Cardiac fibroblast (primary cell): ENCODE data around the gene IMMP2L.

Experiments
- DNase-seq, 2 donors: peaks; one replicate each; pipeline versions ENCODE4 v3.0.0 to v3.0.0-alpha.2; 2010; ENCODE audit warnings: low read depth in 2 of 2
- H3K4me3 ChIP-seq, 2 donors: replicated peaks in 1 of 2; 1 replicate in 1 of 2; 2 replicates in 1 of 2; pipeline ENCODE4 v1.5.1; 2011; ENCODE audit warnings: low read depth in 2 of 2, low read length in 2 of 2, mild to moderate bottlenecking in 2 of 2, moderate library complexity in 1 of 2
- CTCF ChIP-seq: IDR thresholded peaks from one replicate; pipeline ENCODE4 v1.5.1; 2011; ENCODE audit warnings: low read depth, mild to moderate bottlenecking, low read length, inconsistent platforms

The IMMP2L gene

GRCh38 chr7:110645060-110645459 is 917.2 kb downstream of the IMMP2L start:
- no peak for TF ChIP-seq CTCF
- no peak for DNase-seq
- no peak overlapping the region for H3K4me3 ChIP-seq

GRCh38 chr7:110637252-110637651 is 925.0 kb downstream of the IMMP2L start:
- H3K4me3 ChIP-seq: no peak overlapping the region
- DNase-seq: no peak
- TF ChIP-seq CTCF: no peak

GRCh38 chr7:110633313-110633712 is 929.0 kb downstream of the IMMP2L start:
- no peak for TF ChIP-seq CTCF
- no peak overlapping the region for H3K4me3 ChIP-seq
- no peak for DNase-seq

GRCh38 chr7:110626414-110626813 is 935.9 kb downstream of the IMMP2L start:
- DNase-seq: no peak
- no peak overlapping the region for H3K4me3 ChIP-seq
- TF ChIP-seq CTCF: no peak

GRCh38 chr7:110625294-110625693 is 937.0 kb downstream of the IMMP2L start:
- no peak for DNase-seq
- H3K4me3 ChIP-seq: no peak overlapping the region
- TF ChIP-seq CTCF: no peak

GRCh38 chr7:110623436-110623835 is 938.9 kb downstream of the IMMP2L start:
- DNase-seq: no peak
- no peak overlapping the region for H3K4me3 ChIP-seq
- TF ChIP-seq CTCF: no peak

GRCh38 chr7:110621289-110621688 is 941.0 kb downstream of the IMMP2L start:
- H3K4me3 ChIP-seq: no peak overlapping the region
- DNase-seq: no peak
- TF ChIP-seq CTCF: no peak
